K562 (cell line): Measurements from ENCODE around the gene FZD8. TPM values are rescaled to one million over a fixed set of nuclear protein-coding genes. Genes with fewer than 3 reads are reported as not detected.

Experiments
- ATAC-seq: fragments of 200-7000 bp; cut with Tn5 transposase; 3 replicates; pipeline ENCODE4 v1.9.1; 2020; ENCODE audit warnings: moderate library complexity
- BruUV-seq: library from RNA; stranded (reverse); fragments of 400-500 nt; replicated peaks from 2 replicates; lab custom pipeline; 2021; lab: Mats Ljungman, UMichigan
- CTCF ChIA-PET: fragments of 300-600 bp; formaldehyde crosslinking; extraction: SDS; loops from one replicate; lab custom pipeline; 2021; ENCODE audit warnings: low intra/inter-chr PET ratio; lab: Yijun Ruan, JAX
- POLR2A ChIA-PET: fragments of 300-600, 350-650 bp; sonication (Branson Sonifier 250); formaldehyde crosslinking; extraction: SDS; loops from one replicate; lab custom pipeline; 2021; ENCODE audit warnings: antibody characterized with exemption, inconsistent platforms; lab: Yijun Ruan, JAX
- DNase-seq, 4 experiments: peaks; one replicate each; pipeline versions ENCODE4 v3.0.0 to v3.0.0-alpha.2; 2011 to 2018; ENCODE audit warnings: low spot score in 3 of 4, mixed read lengths in 3 of 4; ENCODE audit errors: extremely low read depth in 1 of 4
- FAIRE-seq: peaks from 2 replicates; lab custom pipeline; 2011; peaks lifted over from hg19 to GRCh38; lab: Jason Lieb, UNC
- H2AFZ ChIP-seq: 2 replicates; pipeline ENCODE4 v1.6.0; 2011; ENCODE audit warnings: low read depth, low read length, control low read depth, inconsistent platforms
- H3K27ac ChIP-seq: fragments of 200-600 bp; 3 replicates; pipeline ENCODE4 v1.8.0; 2011; ENCODE audit warnings: low read depth, mild to moderate bottlenecking, control low read depth, inconsistent platforms, low read length, moderate library complexity, mixed read lengths; ENCODE audit errors: extremely low read depth
- H3K27me3 ChIP-seq, 2 experiments: fragments of 300-600 bp in 1 of 2; 2 replicates in 1 of 2; 3 replicates in 1 of 2; pipeline versions ENCODE4 v1.6.0 to v1.8.0; 2011; ENCODE audit warnings: inconsistent platforms in 2 of 2, low read length in 2 of 2, mild to moderate bottlenecking in 1 of 2, mixed read lengths in 1 of 2, moderate library complexity in 1 of 2; ENCODE audit not compliant: control insufficient read depth in 2 of 2, insufficient read depth in 2 of 2
- H3K36me3 ChIP-seq: fragments of 300-600 bp; 3 replicates; pipeline ENCODE4 v1.8.0; 2011; ENCODE audit warnings: mild to moderate bottlenecking, low read length, inconsistent platforms; ENCODE audit not compliant: control insufficient read depth, insufficient read depth
- H3K4me1 ChIP-seq, 2 experiments: fragments of 200-600 bp in 1 of 2; replicated peaks in 1 of 2; 2 replicates in 1 of 2; 3 replicates in 1 of 2; pipeline versions ENCODE4 v1.5.1 to v1.8.0; 2011; ENCODE audit warnings: inconsistent platforms in 2 of 2, low read length in 2 of 2, mild to moderate bottlenecking in 1 of 2, mixed read lengths in 1 of 2, moderate library complexity in 1 of 2; ENCODE audit not compliant: control insufficient read depth in 2 of 2, insufficient read depth in 2 of 2
- H3K4me2 ChIP-seq: 2 replicates; pipeline ENCODE4 v1.6.1; 2011; ENCODE audit warnings: low read length, control low read depth, inconsistent platforms, mixed read lengths; ENCODE audit not compliant: insufficient read depth
- H3K4me3 ChIP-seq: fragments of 200-600 bp; sonication (generic), shearing (Covaris generic); 2 replicates; pipeline ENCODE4 v1.5.1; 2016; ENCODE audit warnings: control low read depth, inconsistent platforms
- H3K79me2 ChIP-seq: fragments of 200-600 bp; 3 replicates; pipeline ENCODE4 v1.8.0; 2011; ENCODE audit warnings: low read length, inconsistent platforms; ENCODE audit not compliant: control insufficient read depth, insufficient read depth
- H3K9ac ChIP-seq, 2 experiments: 2 replicates each; pipeline versions ENCODE4 v1.6.0 to v1.6.1; 2011; ENCODE audit warnings: low read depth in 2 of 2, low read length in 2 of 2, control low read depth in 1 of 2, inconsistent platforms in 1 of 2, mild to moderate bottlenecking in 1 of 2, mixed read lengths in 1 of 2; ENCODE audit not compliant: insufficient read depth in 1 of 2
- H3K9me1 ChIP-seq: one replicate; pipeline ENCODE4 v1.6.0; 2011; ENCODE audit warnings: inconsistent platforms, mild to moderate bottlenecking, low read length, moderate library complexity; ENCODE audit not compliant: control insufficient read depth, insufficient read depth
- H3K9me3 ChIP-seq: replicated peaks from 2 replicates; pipeline ENCODE4 v1.5.1; 2011; ENCODE audit warnings: low read depth, low read length, inconsistent platforms; ENCODE audit not compliant: control insufficient read depth, insufficient read depth
- H4K20me1 ChIP-seq: replicated peaks from 2 replicates; pipeline ENCODE4 v1.6.1; 2011; ENCODE audit warnings: low read length, inconsistent platforms, mixed read lengths; ENCODE audit not compliant: control insufficient read depth, insufficient read depth
- NCOR1 ChIP-seq: fragments of 450-650 bp; IDR thresholded peaks from 2 replicates; pipeline ENCODE4 v1.6.1; 2016; ENCODE audit warnings: mild to moderate bottlenecking, moderate library complexity
- POU5F1 ChIP-seq: fragments of 150-350 bp; IDR thresholded peaks from 2 replicates; pipeline ENCODE4 v1.6.1; 2014; ENCODE audit warnings: borderline replicate concordance, low read length, low read depth, mild to moderate bottlenecking; ENCODE audit not compliant: partially characterized antibody
- ZNF592 ChIP-seq: fragments of 450-650 bp; IDR thresholded peaks from 2 replicates; pipeline ENCODE4 v1.6.1; 2017; ENCODE audit warnings: antibody characterized with exemption, mild to moderate bottlenecking
- WGBS: fragments of 100-300 bp; shearing (Covaris generic); methylation state at CpG from one replicate; pipeline ENCODE4 v1.1.6; 2016; ENCODE audit warnings: low coverage, mixed read lengths; ENCODE audit not compliant: insufficient coverage; ENCODE audit errors: missing lambda C conversion rate; 5-methylcytosine and 5-hydroxymethylcytosine counted together
- in situ Hi-C: fragments of 300-500 bp; cut with MboI; formaldehyde crosslinking; loops from 4 replicates; pipeline ENCODE4 v1.15.0; 2018; ENCODE audit warnings: inconsistent platforms, mixed read lengths
- intact Hi-C: fragments of 100-400 bp; cut with micrococcal nuclease; formaldehyde crosslinking; loops from 2 replicates; pipeline ENCODE4 v1.14.2; 2022
- polyA plus RNA-seq, 8 experiments: library from polyadenylated mRNA; depleted of rRNA in 4 of 8; stranded (reverse) in 5 of 8; unstranded in 3 of 8; fragments of >200 nt; fragmentation: Nextera tagmentation in 2 of 8; fragmentation: Illumina TruSeq in 1 of 8; extraction: Ambion mirVana in 2 of 8; extraction: Trizol in 1 of 8; gene quantifications; 2 replicates each; pipeline versions ENCODE4 v1.2.1 to v1.2.3, GENCODE V29; 2011 to 2014; ENCODE audit warnings: inconsistent platforms in 1 of 8, missing spikeins in 1 of 8
- total RNA-seq, 7 experiments: library from RNA; depleted of rRNA in 6 of 7; stranded (reverse); fragments of >200 nt in 6 of 7; fragmentation: Illumina TruSeq in 2 of 7; extraction: Trizol in 2 of 7; gene quantifications; 2 replicates each; pipeline versions ENCODE4 v1.2.1 to v1.2.3, GENCODE V29; 2011 to 2021; ENCODE audit warnings: low replicate concordance in 1 of 7
- TF ChIP-seq, protein P1 (sequence below), 2 experiments: fragments of 200-800 bp in 1 of 2; sonication (Bioruptor generic) in 1 of 2; sonication (generic) in 1 of 2; formaldehyde crosslinking in 1 of 2; IDR thresholded peaks in 1 of 2; conservative IDR thresholded peaks in 1 of 2; 2 replicates each; pipeline versions ENCODE4 v1.5.0 to v1.6.1; 2016 to 2020; ENCODE audit warnings: missing compliant biosample characterization in 1 of 2, missing genetic modification characterization in 1 of 2, missing genetic modification reagents in 1 of 2

Gene FZD8
- total and polyA plus RNA-seq, 9 of the 15 experiments (the other 6 are each of a cell fraction or from before 2014, with no cell fraction given), result 0.03 to 1.2 (median 0.16) TPM; not detected in 1

- no peaks in the 10 kb centered on the region for H3K9me1 ChIP-seq
- no peaks in the 10 kb centered on the region for H4K20me1 ChIP-seq
- ATAC-seq (no peak), DNase-seq (no peak), FAIRE-seq (no peak)
- WGBS, result 6% methylated on average over 13 of the region's 13 CpGs
- H3K27ac ChIP-seq, result no peak overlapping the region
- no peak overlapping the region for H3K9ac ChIP-seq
- H3K4me1 ChIP-seq, result no peaks in the 10 kb centered on the region
- H3K4me2 ChIP-seq, result no peak overlapping the region
- POLR2A ChIA-PET, result interaction anchor here (0.5 kb wide), 1 partner anchor 584 kb away, joined by 3 read pairs; no protein-coding TSS in a partner anchor
- BruUV-seq, result no TSS peak
- no peaks in the 10 kb centered on the region for H3K36me3 ChIP-seq
- no peaks in the 10 kb centered on the region for H3K79me2 ChIP-seq
- no peak for TF ChIP-seq NCOR1
- TF ChIP-seq, protein P1, sequence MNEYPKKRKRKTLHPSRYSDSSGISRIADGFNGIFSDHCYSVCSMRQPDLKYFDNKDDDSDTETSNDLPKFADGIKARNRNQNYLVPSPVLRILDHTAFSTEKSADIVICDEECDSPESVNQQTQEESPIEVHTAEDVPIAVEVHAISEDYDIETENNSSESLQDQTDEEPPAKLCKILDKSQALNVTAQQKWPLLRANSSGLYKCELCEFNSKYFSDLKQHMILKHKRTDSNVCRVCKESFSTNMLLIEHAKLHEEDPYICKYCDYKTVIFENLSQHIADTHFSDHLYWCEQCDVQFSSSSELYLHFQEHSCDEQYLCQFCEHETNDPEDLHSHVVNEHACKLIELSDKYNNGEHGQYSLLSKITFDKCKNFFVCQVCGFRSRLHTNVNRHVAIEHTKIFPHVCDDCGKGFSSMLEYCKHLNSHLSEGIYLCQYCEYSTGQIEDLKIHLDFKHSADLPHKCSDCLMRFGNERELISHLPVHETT (CRISPR knock-in tag; conservative IDR thresholded peaks at IDR 0.05 in 1 of 2, IDR thresholded peaks at IDR 0.05 in 1 of 2), result no peak
- no peak for TF ChIP-seq POU5F1
- TF ChIP-seq ZNF592, result no peak
- H2AFZ ChIP-seq, result no peak overlapping the region
- in situ Hi-C loops (no loop called here), intact Hi-C loops (no loop called here)
- no peaks in the 10 kb centered on the region for H3K27me3 ChIP-seq
- no peak overlapping the region for H3K4me3 ChIP-seq
- CTCF ChIA-PET, result no interaction called here
- 0 out of 2 replicates have a peak, but pooled peaks cover 2% of the 10 kb centered on the region for H3K9me3 ChIP-seq
These were observed 27.0 kb upstream of the FZD8 start for GRCh38 chr10:35668865-35669650.
